HepG2 (cell line): ENCODE data around the gene RPS6KA5. TPM values are rescaled to one million over a fixed set of nuclear protein-coding genes. Genes with fewer than 3 reads are reported as not detected.

Experiments used
- ATAC-seq: fragments of 200-7000 bp; cut with Tn5 transposase; 3 replicates; pipeline ENCODE4 v1.9.1; 2020; ENCODE audit warnings: mild to moderate bottlenecking, moderate library complexity
- BruUV-seq: library from RNA; stranded (reverse); fragments of 400-500 nt; replicated peaks from 2 replicates; lab custom pipeline; 2021; lab: Mats Ljungman, UMichigan
- CTCF ChIA-PET: fragments of 300-600 bp; formaldehyde crosslinking; extraction: SDS; loops from one replicate; lab custom pipeline; 2021; ENCODE audit warnings: low total read pairs, inconsistent platforms, low intra/inter-chr PET ratio; lab: Yijun Ruan, JAX
- POLR2A ChIA-PET: fragments of 350-600 bp; sonication (Branson Sonifier 250); formaldehyde crosslinking; loops from one replicate; lab custom pipeline; 2020; ENCODE audit warnings: antibody characterized with exemption, inconsistent platforms; lab: Yijun Ruan, JAX
- DNase-seq: peaks from one replicate; pipeline ENCODE4 v3.0.0-alpha.2; 2015; ENCODE audit warnings: low spot score
- FAIRE-seq: peaks from 3 replicates; lab custom pipeline; 2011; peaks lifted over from hg19 to GRCh38; lab: Jason Lieb, UNC
- H2AFZ ChIP-seq: one replicate; pipeline ENCODE4 v1.6.1; 2011; ENCODE audit warnings: low read length, inconsistent platforms
- H3K27ac ChIP-seq: fragments of 300-600 bp; 3 replicates; pipeline ENCODE4 v1.8.0; 2011; ENCODE audit warnings: mixed run types, mild to moderate bottlenecking, mixed read lengths, low read length, inconsistent platforms; ENCODE audit not compliant: insufficient read depth; ENCODE audit errors: extremely low read length
- H3K27me3 ChIP-seq, 2 experiments: fragments of 200-600 bp in 1 of 2; 2 replicates in 1 of 2; 3 replicates in 1 of 2; pipeline versions ENCODE4 v1.6.0 to v1.8.0; 2011; ENCODE audit warnings: low read length in 2 of 2, mild to moderate bottlenecking in 2 of 2, moderate library complexity in 2 of 2, inconsistent platforms in 1 of 2; ENCODE audit not compliant: insufficient read depth in 2 of 2, control insufficient read depth in 1 of 2
- H3K36me3 ChIP-seq, 2 experiments: fragments of 200-600 bp in 1 of 2; replicated peaks in 1 of 2; 2 replicates in 1 of 2; 3 replicates in 1 of 2; pipeline versions ENCODE4 v1.5.1 to v1.8.0; 2011; ENCODE audit warnings: low read length in 2 of 2, inconsistent platforms in 1 of 2; ENCODE audit not compliant: insufficient read depth in 2 of 2, control insufficient read depth in 1 of 2
- H3K4me1 ChIP-seq: 2 replicates; pipeline ENCODE4 v1.5.1; 2012; ENCODE audit warnings: low read length, inconsistent platforms; ENCODE audit not compliant: insufficient read depth
- H3K4me2 ChIP-seq: 2 replicates; pipeline ENCODE4 v1.6.0; 2011; ENCODE audit warnings: low read depth, low read length, inconsistent platforms
- H3K4me3 ChIP-seq, 3 experiments: fragments of 200-600 bp in 1 of 3; sonication (generic), shearing (Covaris generic) in 1 of 3; replicated peaks in 1 of 3; 2 replicates each; pipeline ENCODE4 v1.5.1; 2011 to 2016; ENCODE audit warnings: low read length in 3 of 3, inconsistent platforms in 2 of 3, low read depth in 2 of 3, mild to moderate bottlenecking in 2 of 3, control low read depth in 1 of 3, mixed read lengths in 1 of 3; ENCODE audit not compliant: insufficient read depth in 1 of 3
- H3K79me2 ChIP-seq: one replicate; pipeline ENCODE4 v1.6.1; 2011; ENCODE audit warnings: low read length, inconsistent platforms; ENCODE audit not compliant: insufficient read depth
- H3K9ac ChIP-seq: 2 replicates; pipeline ENCODE4 v1.6.0; 2011; ENCODE audit warnings: mild to moderate bottlenecking, low read depth, low read length, inconsistent platforms; ENCODE audit not compliant: insufficient read depth
- H3K9me3 ChIP-seq: 2 replicates; pipeline ENCODE4 v1.5.1; 2012; ENCODE audit warnings: mild to moderate bottlenecking, low read length
- H4K20me1 ChIP-seq: 2 replicates; pipeline ENCODE4 v1.6.0; 2011; ENCODE audit warnings: inconsistent platforms, mild to moderate bottlenecking, low read length, moderate library complexity; ENCODE audit not compliant: insufficient read depth
- ARNT2 ChIP-seq: sonication (generic); formaldehyde crosslinking; IDR thresholded peaks from 2 replicates; pipeline ENCODE4 v1.8.0; 2022; ENCODE audit warnings: mild to moderate bottlenecking, low read depth, missing genetic modification reagents, moderate library complexity
- BRCA1 ChIP-seq: sonication (generic); formaldehyde crosslinking; IDR thresholded peaks from 2 replicates; pipeline ENCODE4 v1.4.0; 2020; ENCODE audit warnings: missing genetic modification reagents
- BRF2 ChIP-seq: sonication (generic); formaldehyde crosslinking; IDR thresholded peaks from 2 replicates; pipeline ENCODE4 v1.8.1; 2022; ENCODE audit warnings: mild to moderate bottlenecking, missing genetic modification reagents
- CBX2 ChIP-seq, 2 experiments: fragments of 200-600 bp in 1 of 2; sonication (generic); formaldehyde crosslinking in 1 of 2; IDR thresholded peaks; 2 replicates each; pipeline versions ENCODE4 v1.7.0 to v1.8.1; 2018 to 2022; ENCODE audit warnings: low read depth in 2 of 2, low read length in 1 of 2, mild to moderate bottlenecking in 1 of 2, missing genetic modification reagents in 1 of 2
- CENPT ChIP-seq: sonication (generic); formaldehyde crosslinking; IDR thresholded peaks from 2 replicates; pipeline ENCODE4 v1.8.0; 2022; ENCODE audit warnings: low read depth, mild to moderate bottlenecking, moderate library complexity, missing genetic modification reagents
- DBP ChIP-seq: sonication (generic); formaldehyde crosslinking; IDR thresholded peaks from 2 replicates; pipeline ENCODE4 v1.4.0; 2020; ENCODE audit warnings: missing genetic modification reagents; ENCODE audit errors: not compliant biosample characterization
- ETV5 ChIP-seq: IDR thresholded peaks from 2 replicates; pipeline ENCODE4 v1.6.1; 2018; ENCODE audit warnings: missing biosample characterization, missing genetic modification reagents, inconsistent platforms, borderline replicate concordance
- MAX ChIP-seq: IDR thresholded peaks from 2 replicates; pipeline ENCODE4 v1.6.1; 2012; ENCODE audit warnings: inconsistent platforms
- POGK ChIP-seq: sonication (generic); formaldehyde crosslinking; conservative IDR thresholded peaks from 2 replicates; pipeline ENCODE4 v1.8.0; 2022; ENCODE audit warnings: mild to moderate bottlenecking, moderate library complexity, missing genetic modification reagents
- RCOR2 ChIP-seq: IDR thresholded peaks from 2 replicates; pipeline ENCODE4 v1.6.1; 2016; ENCODE audit warnings: missing biosample characterization, missing genetic modification reagents
- SIX1 ChIP-seq: sonication (generic); formaldehyde crosslinking; IDR thresholded peaks from 2 replicates; pipeline ENCODE4 v1.4.0; 2020; ENCODE audit warnings: missing genetic modification reagents, borderline replicate concordance
- TEF ChIP-seq: sonication (generic); formaldehyde crosslinking; IDR thresholded peaks from 2 replicates; pipeline ENCODE4 v1.5.0; 2020; ENCODE audit warnings: missing genetic modification reagents
- TMF1 ChIP-seq: sonication (generic); formaldehyde crosslinking; IDR thresholded peaks from 2 replicates; pipeline ENCODE4 v1.8.1; 2022; ENCODE audit warnings: low read depth, missing genetic modification reagents
- ZBTB38 ChIP-seq: sonication (generic); formaldehyde crosslinking; IDR thresholded peaks from 2 replicates; pipeline ENCODE4 v1.5.1; 2020; ENCODE audit warnings: mild to moderate bottlenecking, missing genetic modification reagents
- ZFYVE20 ChIP-seq: sonication (generic); formaldehyde crosslinking; IDR thresholded peaks from 2 replicates; pipeline ENCODE4 v1.8.0; 2023; ENCODE audit warnings: low read depth, mild to moderate bottlenecking, moderate library complexity, missing genetic modification reagents, borderline replicate concordance
- ZNF589 ChIP-seq: sonication (generic); formaldehyde crosslinking; conservative IDR thresholded peaks from 2 replicates; pipeline ENCODE4 v1.8.0; 2022; ENCODE audit warnings: mild to moderate bottlenecking, moderate library complexity, missing genetic modification reagents
- ZNF678 ChIP-seq: sonication (generic); formaldehyde crosslinking; IDR thresholded peaks from 2 replicates; pipeline ENCODE4 v1.4.0; 2020; ENCODE audit warnings: mild to moderate bottlenecking, missing genetic modification reagents
- WGBS: methylation state at CpG from one replicate; pipeline ENCODE4 v1.1.6; 2017; ENCODE audit warnings: low lambda C conversion rate; 5-methylcytosine and 5-hydroxymethylcytosine counted together
- in situ Hi-C: cut with HindIII; loops from 2 replicates; pipeline ENCODE4 v1.10.0; 2017; ENCODE audit warnings: low pct_unique_long_range_greater_than_20kb; ENCODE audit not compliant: extremely low pct_ligation_motif_present
- intact Hi-C: fragments of 100-400 bp; cut with micrococcal nuclease; formaldehyde crosslinking; loops from one replicate; pipeline ENCODE4 v1.10.0; 2022; ENCODE audit not compliant: unreplicated experiment
- polyA plus RNA-seq, 8 experiments: library from polyadenylated mRNA; depleted of rRNA in 3 of 8; stranded (reverse) in 7 of 8; unstranded in 1 of 8; fragments of >200 nt; fragmentation: Illumina TruSeq in 4 of 8; extraction: Trizol in 4 of 8; gene quantifications; 2 replicates each; pipeline versions ENCODE4 v1.2.1 to v1.2.3, GENCODE V29; 2011 to 2016; ENCODE audit warnings: low read depth in 4 of 8, missing spikeins in 1 of 8, mixed read lengths in 1 of 8; ENCODE audit not compliant: insufficient read depth in 1 of 8
- total RNA-seq, 5 experiments: library from RNA; depleted of rRNA; stranded (reverse); fragments of >200 nt; fragmentation: Illumina TruSeq; extraction: Trizol; gene quantifications; 2 replicates each; pipeline ENCODE4 v1.2.3, GENCODE V29; 2016; ENCODE audit warnings: low read depth in 1 of 5

The RPS6KA5 gene
- total and polyA plus RNA-seq, 2 of the 13 experiments (the other 11 are each of a cell fraction or from before 2014, with no cell fraction given), result 0.50 to 0.58 TPM

- Histone ChIP-seq H3K27me3 (no peaks in the 10 kb centered on the region), H3K4me2 (peak overlapping the region; percentile 92), H3K4me3 (peak overlapping the region; percentile 65 to 81 (median 80)), H3K9ac (peak overlapping the region; percentile 86), H2AFZ (no peak overlapping the region), H3K79me2 (no peaks in the 10 kb centered on the region), H3K36me3 (no peaks in the 10 kb centered on the region), H3K27ac (peak overlapping the region; percentile 93), H3K4me1 (peaks cover 44% of the 10 kb centered on the region), H3K9me3 (no peaks in the 10 kb centered on the region), H4K20me1 (no peaks in the 10 kb centered on the region)
- CTCF ChIA-PET, result no interaction called here
- no peak for FAIRE-seq
- no TSS peak for BruUV-seq
- WGBS, result under 1% methylated on average over 13 of the region's 72 CpGs
- POLR2A ChIA-PET, result interaction anchor here (0.6 to 3.5 kb wide), 2 partner anchors 15 to 55 kb away, joined by 3 to 49 read pairs; partner anchors contain the start of gene DGLUCY
- intact Hi-C loops (loop anchor here (5.0 to 10.0 kb wide), 3 partner anchors 115 to 1048 kb away; partner anchors contain the start of gene ATXN3), in situ Hi-C loops (no loop called here)
- ATAC-seq, result no peak; the same call in 2 of the 3 replicates
- DNase-seq, result peak; percentile 14
- TF ChIP-seq TMF1, result peak; percentile 22; the same call in 1 of the 2 replicates
- TF ChIP-seq ZNF678, result 0 out of 2 replicates have a peak, but pooled peaks have one; percentile 15
- TF ChIP-seq MAX, result peak; percentile 50
- 0 out of 2 replicates have a peak, but pooled peaks have one; percentile 35 for TF ChIP-seq ARNT2 (CRISPR knock-in tag)
- no peak for TF ChIP-seq ZFYVE20 (CRISPR knock-in tag)
- TF ChIP-seq TEF (CRISPR knock-in tag), result no peak
- TF ChIP-seq CBX2 (IDR thresholded peaks at IDR 0.05; ENCODE audit: low read depth, low read length), result no peak
- TF ChIP-seq CBX2 (CRISPR knock-in tag; IDR thresholded peaks at IDR 0.05; ENCODE audit: low read depth), result no peak
- TF ChIP-seq RCOR2 (CRISPR knock-in tag), result no peak
- TF ChIP-seq POGK (CRISPR knock-in tag), result 0 out of 2 replicates have a peak, but pooled peaks have one; percentile 11
- no peak for TF ChIP-seq BRCA1 (CRISPR knock-in tag)
- no peak for TF ChIP-seq CENPT
- TF ChIP-seq SIX1 (CRISPR knock-in tag), result no peak
- no peak for TF ChIP-seq DBP (CRISPR knock-in tag)
- no peak for TF ChIP-seq ZNF589 (CRISPR knock-in tag)
- TF ChIP-seq ETV5 (CRISPR knock-in tag), result no peak
- TF ChIP-seq BRF2 (CRISPR knock-in tag), result 0 out of 2 replicates have a peak, but pooled peaks have one; percentile 1
- 0 out of 2 replicates have a peak, but pooled peaks have one; percentile 3 for TF ChIP-seq ZBTB38 (CRISPR knock-in tag)
Measured at GRCh38 chr14:91059576-91060350, 678 bp downstream of the RPS6KA5 start.
